ENCODE results near the gene SIT1.
A peak's percentile ranks its signal among the peaks of the same experiment; 100 is the strongest.

SIT1 gene

DNA sequence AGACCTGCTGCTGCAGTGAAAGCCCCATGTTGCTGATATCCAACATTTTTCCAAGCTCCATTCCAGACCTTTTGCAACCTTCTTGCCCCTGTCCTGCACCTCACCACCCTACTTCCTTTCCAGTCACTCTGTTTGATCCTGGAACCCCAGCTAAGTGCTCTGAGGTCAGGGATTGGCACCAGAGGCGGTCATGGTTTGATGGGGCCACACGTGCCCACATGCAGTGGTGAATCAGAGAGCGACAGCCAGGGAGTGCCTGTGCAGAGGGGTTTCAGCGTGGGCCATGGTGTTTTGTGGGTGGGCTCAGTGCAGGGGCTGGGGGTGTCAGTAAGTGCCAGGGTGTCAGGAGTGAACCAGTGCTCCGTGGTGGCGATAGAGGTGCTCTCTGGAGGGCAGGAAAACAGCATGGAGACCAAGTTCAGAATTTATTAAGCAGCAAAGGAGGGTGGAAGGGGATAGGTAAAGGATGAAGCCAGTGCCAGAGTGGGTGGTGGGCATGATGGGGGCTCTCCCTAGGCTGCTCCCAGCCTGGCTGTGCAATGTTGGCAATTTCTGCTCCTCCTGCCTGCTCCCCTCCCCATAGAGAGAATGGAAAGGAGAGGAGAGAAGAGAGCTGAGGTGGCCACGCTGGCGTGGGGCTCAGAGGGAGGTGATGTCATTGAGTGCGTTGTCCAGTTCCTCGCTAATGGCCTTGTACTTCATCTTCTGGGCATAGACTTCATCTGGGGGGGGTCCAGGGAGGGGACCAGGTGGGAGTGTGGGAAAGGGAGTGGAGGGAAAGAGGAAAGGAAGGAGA lies 32.0 kb upstream of the SIT1 start:
- no peak for DNase-seq (ENCODE audit: low read depth in 1 of 2, low spot score in 1 of 2)

DNA sequence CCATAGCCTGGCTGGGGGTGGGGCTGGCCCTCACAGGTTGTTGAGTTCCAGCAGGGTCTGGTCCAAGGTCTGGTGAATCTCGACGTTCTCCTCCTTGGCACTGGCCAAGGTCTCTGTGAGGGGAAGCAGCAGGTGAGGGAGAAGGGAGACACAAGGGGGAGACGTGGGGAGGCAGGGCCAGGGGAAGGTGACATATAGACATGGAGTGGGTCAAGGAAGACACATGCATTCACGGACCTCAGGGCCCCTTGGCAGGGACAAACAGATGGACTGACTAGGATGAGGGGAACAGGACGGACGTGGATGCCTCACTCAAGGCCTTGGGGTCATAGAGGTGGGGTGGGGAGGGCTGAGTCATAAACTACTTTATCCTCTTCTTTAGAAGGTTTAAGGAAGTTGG lies 31.3 kb upstream of the SIT1 start:
- no peak for DNase-seq (ENCODE audit: low read depth in 1 of 2, low spot score in 1 of 2)

DNA sequence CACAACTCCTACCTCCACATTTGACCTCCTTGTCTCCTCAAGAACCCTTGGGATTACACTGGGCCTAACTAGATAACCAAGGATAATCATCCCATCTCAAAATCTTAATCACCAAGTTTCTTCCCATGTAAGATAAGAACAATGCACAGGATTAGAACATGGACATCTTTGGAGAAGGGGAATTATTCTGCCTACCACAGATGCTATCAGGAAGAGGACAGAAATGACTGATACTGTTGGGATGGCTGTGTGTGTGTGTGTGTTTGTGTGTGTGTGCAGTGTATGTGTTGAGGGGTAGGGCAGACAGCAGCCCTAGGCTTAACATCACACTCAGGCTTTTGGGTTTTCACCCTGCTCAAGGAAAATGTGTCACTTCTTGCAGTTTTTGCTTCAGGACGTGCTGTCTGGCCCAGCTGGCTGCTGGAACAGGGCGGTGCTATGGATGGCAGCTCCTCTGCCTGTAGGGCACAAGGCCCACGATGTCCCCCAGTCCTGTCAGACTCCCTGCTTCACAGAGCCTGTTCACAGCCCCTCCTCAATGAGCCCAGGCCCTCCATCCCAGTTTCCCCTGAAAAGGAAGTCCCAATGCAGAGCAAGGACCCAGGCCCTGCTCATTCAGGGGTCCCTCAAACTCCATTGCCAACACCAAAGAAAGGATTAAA lies 30.7 kb upstream of the SIT1 start:
- no peak for DNase-seq (ENCODE audit: low read depth in 1 of 2, low spot score in 1 of 2)

DNA sequence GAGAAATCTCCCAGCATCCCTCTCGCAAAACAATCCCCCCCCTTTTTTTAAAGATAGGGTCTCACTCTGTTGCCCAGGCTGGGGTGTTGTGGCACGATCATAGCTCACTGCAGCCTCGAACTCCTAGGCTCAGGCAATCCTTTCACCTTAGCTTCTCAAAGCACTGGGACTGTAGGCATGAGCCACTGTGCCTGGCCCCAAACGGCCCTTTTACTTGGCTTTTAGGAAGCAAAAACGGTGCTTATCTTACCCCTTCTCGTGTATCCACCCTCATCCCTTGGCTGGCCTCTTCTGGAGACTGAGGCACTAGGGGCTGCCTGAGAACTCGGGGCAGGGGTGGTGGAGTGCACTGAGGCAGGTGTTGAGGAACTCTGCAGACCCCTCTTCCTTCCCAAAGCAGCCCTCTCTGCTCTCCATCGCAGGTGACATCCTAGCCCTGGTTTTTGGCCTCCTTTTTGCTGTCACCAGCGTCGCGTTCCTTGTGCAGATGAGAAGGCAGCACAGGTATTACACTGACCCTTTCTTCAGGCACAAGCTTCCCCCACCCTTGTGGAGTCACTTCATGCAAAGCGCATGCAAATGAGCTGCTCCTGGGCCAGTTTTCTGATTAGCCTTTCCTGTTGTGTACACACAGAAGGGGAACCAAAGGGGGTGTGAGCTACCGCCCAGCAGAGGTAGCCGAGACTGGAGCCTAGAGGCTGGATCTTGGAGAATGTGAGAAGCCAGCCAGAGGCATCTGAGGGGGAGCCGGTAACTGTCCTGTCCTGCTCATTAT lies 29.8 kb upstream of the SIT1 start:
- DNase-seq (ENCODE audit: low read depth in 1 of 2, low spot score in 1 of 2) = no peak

DNA sequence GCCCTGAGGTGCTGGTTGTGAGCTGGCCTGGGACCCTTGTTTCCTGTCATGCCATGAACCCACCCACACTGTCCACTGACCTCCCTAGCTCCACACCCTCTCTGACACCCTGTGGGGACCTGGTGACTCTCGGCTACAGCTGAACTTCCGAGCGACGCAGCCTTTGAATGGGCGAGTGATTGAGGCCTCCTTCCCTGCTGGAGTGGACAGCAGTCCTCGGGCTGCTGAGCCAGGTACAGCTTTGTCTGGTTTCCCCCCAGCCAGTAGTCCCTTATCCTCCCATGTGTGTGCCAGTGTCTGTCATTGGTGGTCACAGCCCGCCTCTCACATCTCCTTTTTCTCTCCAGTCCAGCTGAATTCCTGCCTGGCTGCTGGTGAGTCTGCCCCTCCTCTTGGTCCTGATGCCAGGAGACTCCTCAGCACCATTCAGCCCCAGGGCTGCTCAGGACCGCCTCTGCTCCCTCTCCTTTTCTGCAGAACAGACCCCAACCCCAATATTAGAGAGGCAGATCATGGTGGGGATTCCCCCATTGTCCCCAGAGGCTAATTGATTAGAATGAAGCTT lies 29.1 kb upstream of the SIT1 start:
- no peak for DNase-seq (ENCODE audit: low read depth in 1 of 2, low spot score in 1 of 2)

DNA sequence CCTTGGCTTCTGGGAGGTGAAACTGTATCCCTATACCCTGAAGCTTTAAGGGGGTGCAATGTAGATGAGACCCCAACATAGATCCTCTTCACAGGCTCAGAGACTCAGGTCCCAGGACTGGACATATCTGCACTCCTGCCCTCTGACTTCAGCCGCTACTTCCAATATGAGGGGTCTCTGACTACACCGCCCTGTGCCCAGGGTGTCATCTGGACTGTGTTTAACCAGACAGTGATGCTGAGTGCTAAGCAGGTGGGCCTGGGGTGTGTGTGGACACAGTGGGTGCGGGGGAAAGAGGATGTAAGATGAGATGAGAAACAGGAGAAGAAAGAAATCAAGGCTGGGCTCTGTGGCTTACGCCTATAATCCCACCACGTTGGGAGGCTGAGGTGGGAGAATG lies 28.4 kb upstream of the SIT1 start:
- no peak for DNase-seq (ENCODE audit: low read depth in 1 of 2, low spot score in 1 of 2)

DNA sequence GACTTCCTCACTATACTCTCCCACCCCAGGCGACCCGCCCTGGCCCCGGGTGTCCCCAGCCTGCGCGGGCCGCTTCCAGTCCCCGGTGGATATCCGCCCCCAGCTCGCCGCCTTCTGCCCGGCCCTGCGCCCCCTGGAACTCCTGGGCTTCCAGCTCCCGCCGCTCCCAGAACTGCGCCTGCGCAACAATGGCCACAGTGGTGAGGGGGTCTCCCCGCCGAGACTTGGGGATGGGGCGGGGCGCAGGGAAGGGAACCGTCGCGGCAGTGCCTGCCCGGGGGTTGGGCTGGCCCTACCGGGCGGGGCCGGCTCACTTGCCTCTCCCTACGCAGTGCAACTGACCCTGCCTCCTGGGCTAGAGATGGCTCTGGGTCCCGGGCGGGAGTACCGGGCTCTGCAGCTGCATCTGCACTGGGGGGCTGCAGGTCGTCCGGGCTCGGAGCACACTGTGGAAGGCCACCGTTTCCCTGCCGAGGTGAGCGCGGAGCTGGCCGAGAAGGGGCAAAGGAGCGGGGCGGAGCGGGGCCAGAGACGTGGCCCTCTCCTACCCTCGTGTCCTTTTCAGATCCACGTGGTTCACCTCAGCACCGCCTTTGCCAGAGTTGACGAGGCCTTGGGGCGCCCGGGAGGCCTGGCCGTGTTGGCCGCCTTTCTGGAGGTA lies 25.1 kb upstream of the SIT1 start:
- no peak for DNase-seq (ENCODE audit: low read depth in 1 of 2, low spot score in 1 of 2)

DNA sequence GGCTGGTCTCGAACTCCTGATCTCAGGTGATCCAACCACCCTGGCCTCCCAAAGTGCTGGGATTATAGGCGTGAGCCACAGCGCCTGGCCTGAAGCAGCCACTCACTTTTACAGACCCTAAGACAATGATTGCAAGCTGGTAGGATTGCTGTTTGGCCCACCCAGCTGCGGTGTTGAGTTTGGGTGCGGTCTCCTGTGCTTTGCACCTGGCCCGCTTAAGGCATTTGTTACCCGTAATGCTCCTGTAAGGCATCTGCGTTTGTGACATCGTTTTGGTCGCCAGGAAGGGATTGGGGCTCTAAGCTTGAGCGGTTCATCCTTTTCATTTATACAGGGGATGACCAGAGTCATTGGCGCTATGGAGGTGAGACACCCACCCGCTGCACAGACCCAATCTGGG lies 24.5 kb upstream of the SIT1 start:
- DNase-seq (ENCODE audit: low read depth in 1 of 2, low spot score in 1 of 2) = no peak

DNA sequence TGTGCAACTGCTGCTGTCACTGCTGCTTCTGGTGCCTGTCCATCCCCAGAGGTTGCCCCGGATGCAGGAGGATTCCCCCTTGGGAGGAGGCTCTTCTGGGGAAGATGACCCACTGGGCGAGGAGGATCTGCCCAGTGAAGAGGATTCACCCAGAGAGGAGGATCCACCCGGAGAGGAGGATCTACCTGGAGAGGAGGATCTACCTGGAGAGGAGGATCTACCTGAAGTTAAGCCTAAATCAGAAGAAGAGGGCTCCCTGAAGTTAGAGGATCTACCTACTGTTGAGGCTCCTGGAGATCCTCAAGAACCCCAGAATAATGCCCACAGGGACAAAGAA lies 23.3 kb upstream of the SIT1 start:
- no peak for DNase-seq (ENCODE audit: low read depth in 1 of 2, low spot score in 1 of 2)

DNA sequence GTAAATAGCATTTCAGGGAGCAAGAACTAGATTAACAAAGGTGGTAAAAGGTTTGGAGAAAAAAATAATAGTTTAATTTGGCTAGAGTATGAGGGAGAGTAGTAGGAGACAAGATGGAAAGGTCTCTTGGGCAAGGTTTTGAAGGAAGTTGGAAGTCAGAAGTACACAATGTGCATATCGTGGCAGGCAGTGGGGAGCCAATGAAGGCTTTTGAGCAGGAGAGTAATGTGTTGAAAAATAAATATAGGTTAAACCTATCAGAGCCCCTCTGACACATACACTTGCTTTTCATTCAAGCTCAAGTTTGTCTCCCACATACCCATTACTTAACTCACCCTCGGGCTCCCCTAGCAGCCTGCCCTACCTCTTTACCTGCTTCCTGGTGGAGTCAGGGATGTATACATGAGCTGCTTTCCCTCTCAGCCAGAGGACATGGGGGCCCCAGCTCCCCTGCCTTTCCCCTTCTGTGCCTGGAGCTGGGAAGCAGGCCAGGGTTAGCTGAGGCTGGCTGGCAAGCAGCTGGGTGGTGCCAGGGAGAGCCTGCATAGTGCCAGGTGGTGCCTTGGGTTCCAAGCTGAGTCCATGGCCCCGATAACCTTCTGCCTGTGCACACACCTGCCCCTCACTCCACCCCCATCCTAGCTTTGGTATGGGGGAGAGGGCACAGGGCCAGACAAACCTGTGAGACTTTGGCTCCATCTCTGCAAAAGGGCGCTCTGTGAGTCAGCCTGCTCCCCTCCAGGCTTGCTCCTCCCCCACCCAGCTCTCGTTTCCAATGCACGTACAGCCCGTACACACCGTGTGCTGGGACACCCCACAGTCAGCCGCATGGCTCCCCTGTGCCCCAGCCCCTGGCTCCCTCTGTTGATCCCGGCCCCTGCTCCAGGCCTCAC lies 22.6 kb upstream of the SIT1 start, which contains the start of gene CA9:
Gene CA9 (plus strand): TSS at position 797 of the 893 bp plus-strand sequence. CDS start 32 bp downstream, at position 829.
- no peak for DNase-seq (ENCODE audit: low read depth in 1 of 2, low spot score in 1 of 2)

DNA sequence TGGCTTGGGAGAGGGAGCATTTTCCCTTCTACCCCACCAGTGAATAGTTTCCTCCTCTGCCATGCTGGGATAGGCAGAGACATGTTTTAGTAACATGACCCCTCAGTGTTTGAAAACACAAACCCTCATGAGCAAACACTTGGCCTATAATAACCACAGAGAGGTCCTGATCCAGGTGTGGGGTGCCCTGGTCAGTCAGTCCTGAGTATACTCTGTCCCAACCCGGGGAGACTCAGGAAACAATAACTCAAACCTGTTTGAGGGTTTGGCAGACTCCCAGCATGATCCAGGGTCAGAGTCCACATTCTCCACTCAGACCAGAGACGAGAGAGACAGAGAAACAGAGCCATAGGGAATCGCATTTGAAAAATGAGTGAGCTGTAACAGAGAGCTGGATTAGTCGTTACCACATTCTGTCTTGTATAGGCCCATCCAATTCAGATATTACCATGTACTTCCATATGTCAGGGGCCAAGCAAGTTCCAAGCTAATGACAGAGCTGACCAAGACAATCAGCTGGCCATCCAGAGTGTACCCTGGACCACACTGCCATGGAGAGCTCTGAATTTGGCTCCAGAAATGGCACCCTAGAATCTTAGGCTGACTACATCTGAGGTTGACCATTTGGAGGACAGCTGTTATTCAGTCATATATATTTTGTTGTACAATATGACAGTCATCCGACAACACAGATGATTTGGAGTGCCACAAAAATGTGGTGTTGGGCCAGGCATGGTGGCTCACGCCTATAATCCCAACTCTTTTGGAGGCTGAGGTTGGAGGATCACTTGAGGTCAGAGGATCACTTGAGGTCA lies 18.8 kb upstream of the SIT1 start:
- no peak for DNase-seq (ENCODE audit: low read depth in 1 of 2, low spot score in 1 of 2)

DNA sequence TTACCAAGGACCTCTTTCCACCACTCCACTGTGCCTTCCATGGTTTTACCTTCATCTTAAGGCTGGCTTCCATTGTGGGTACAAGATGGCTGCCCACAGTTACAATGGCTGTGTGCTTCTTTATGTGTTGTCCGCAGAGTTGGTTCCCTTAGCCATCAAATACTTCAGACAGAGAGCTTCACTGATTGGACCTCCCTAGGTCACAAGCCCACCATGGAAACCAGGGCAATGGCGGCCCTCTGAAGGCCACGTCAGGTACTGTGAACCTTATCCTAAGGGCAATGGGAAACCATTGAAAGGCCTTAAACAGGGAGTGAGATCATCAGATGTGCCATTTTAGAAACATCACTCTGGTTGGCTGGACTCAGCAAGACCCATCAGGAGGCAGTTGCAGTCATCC lies 17.2 kb upstream of the SIT1 start:
- DNase-seq (ENCODE audit: low read depth in 1 of 2, low spot score in 1 of 2) = no peak

DNA sequence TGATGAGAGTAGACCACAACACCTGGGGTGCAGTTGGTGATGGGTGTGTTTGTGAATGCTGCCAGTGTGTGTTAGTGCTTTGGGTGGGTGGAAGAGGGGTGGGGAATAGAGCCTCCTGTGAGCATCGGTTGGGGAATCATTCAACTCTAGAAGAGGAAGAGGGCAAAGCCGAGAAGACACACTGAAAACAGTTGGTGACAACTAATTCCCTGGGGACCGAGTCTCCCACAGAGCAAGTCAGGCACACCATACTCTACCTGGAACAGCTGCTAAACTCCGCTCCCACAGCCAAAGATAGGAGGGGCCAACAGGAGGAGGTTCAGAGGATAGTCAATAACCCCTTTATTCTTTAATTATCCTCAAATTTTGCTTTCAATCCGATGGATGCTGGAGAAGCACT lies 15.8 kb upstream of the SIT1 start:
- DNase-seq (ENCODE audit: low read depth in 1 of 2, low spot score in 1 of 2) = no peak

DNA sequence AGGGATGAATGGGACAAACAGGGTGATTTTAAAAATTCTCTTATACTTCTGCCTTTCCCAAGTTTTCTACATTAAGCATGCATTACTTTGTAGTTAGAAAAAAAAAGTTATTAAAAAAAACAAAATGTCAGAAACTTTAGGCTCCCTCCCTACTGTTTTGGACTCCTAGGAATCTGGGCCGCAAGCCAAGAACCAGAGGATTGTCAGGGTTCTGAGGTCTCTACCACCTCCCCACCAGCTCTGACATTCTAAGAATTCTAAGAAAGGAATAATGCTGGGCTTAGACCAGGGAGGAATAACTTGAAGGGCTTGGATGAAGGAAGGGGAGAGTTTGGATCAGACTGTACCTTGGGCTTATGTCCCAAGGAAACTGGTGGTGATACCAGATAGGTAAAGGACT lies 15.3 kb upstream of the SIT1 start:
- DNase-seq (ENCODE audit: low read depth in 1 of 2, low spot score in 1 of 2) = no peak

DNA sequence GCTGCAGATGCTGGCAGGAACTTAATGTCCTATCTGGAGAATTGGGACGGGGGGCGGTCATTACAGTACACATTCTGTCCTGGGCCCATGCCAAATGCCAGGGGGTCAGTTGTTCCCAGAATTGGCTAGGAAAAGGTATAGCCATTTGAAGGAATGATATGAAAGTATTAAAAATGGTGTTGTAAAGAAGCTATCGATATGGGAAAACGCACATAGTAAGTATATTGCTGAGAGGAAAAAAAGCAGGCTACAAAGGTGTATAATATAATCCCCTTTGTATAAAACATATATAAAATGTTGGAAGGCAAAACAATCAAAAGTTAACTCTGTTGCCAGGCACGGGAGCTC lies 14.7 kb upstream of the SIT1 start:
- no peak for DNase-seq (ENCODE audit: low read depth in 1 of 2, low spot score in 1 of 2)

DNA sequence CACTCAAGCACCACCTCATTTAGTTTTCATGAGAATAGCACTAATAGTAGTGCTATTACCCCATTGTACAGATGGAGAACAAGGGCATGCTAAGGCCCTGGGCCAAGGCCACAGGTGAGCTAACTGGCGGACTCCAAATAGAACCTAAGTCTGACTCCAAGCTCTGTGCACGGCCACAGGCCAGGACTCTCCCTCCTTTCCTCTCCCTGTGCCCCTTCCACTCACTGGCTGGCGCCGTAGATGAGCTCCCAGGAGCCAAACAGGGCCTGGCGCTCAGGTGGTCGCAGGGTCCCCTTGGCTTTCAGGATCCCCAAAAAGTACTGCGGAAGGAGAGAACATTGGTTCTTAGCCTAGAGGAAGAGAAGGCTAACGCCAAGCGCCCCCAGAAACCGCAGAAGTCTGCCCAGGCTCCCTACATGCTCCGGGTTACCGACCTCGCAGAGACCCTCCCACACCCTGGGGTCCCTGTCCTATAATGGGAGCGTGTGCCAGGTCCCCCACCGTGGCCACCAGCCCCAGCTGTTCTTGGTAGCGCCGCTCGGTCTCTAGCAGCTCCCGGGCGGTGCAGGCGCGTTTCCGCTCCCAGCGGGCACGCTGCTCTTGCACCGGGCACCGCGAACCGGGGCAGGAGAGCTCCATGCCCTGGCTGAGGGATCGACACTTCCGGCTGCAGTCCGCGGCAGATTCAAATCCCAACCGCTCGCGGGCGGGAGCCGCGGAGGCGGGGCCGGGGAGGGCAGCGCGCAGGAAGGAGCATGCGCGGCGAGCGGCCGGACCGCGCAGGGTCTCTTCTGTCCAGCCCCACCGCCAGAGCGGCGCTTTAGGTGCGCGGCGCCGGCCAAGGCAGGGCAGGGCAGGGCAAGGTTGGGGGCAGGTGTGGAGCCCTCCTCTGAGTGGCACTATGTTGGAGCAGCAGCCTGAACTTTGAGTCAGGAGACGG lies 14.1 kb upstream of the SIT1 start, which contains the start of gene ARHGEF39:
Gene ARHGEF39 (minus strand): TSS at position 665 of the 940 bp plus-strand sequence. CDS start 26 bp downstream, at position 639.
- DNase-seq (ENCODE audit: low read depth in 1 of 2, low spot score in 1 of 2) = peak in 1 of 2 donors; percentile 52

DNA sequence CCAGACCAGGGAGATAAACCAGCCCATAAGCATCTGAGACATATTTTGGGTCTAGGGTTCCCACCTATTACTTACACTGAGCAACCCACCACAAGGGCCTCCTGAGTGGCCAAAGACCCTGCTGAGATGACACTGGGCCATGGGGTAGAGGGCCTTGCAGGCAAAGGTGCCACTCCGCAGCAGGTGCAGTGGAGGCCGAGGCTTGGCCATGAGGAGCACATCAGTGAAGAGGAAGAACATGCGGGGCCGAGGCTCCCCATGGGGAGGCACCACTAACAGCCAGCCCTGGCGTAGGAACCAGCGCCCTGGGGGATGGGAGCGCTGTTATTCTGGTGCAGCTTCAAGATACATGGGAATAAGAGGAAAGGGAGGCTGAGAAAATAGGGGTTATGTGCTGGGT lies 11.7 kb upstream of the SIT1 start:
- no peak for DNase-seq (ENCODE audit: low read depth in 1 of 2, low spot score in 1 of 2)

DNA sequence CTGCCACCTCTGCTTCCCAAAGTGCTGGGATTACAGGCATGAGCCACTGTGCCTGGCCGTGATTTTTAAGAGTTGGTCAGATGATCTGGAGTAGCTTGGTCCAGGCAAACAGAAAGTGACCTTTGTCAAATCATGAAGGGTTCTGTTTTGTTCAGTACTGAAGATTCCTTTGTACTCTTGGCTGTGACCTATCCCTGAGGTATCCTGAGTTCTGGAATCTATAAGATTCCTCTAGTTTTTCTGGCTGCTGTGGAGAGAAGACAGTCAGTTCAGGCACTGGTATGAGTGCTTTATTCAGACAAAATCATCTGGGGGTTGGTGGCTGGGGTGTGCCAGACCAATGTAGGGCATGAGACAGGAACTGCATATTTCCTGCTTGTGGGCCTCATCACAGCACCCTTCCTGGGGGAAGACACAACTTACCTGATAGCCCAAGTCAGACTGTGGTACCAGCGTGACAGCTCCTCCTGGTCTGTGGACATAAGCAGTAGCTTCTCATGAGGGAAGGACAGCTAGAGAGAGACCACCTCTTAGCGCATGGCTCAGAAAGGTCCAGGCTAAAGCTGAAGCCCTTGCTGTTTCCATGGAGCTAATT lies 11.1 kb upstream of the SIT1 start:
- DNase-seq (ENCODE audit: low read depth in 1 of 2, low spot score in 1 of 2) = no peak

All from activated CD4-positive, alpha-beta T cell treated with anti-CD3 and anti-CD28 coated beads, Interleukin-2, amount 50 U/mL, for 24 hours (primary cell).